Glomerular visceral epithelial cell (primary cell): ENCODE data around the gene DCDC2C.

Experiments used
- DNase-seq: peaks from one replicate; pipeline ENCODE4 v3.0.0-alpha.2; 2016; ENCODE audit errors: extremely low spot score

The DCDC2C gene

GRCh38 chr2:3895021-3895420, 191.6 kb downstream of the DCDC2C start:
- DNase-seq: no peak
